Inflammatory macrophage (primary cell): ENCODE results near the gene ENTPD6.
A peak's percentile ranks its signal among the peaks of the same experiment; 100 is the strongest.

Experiments used
- DNase-seq, 2 donors: peaks; one replicate each; pipeline ENCODE4 v3.0.0-alpha.2; 2020 to 2022

The ENTPD6 gene

DNA sequence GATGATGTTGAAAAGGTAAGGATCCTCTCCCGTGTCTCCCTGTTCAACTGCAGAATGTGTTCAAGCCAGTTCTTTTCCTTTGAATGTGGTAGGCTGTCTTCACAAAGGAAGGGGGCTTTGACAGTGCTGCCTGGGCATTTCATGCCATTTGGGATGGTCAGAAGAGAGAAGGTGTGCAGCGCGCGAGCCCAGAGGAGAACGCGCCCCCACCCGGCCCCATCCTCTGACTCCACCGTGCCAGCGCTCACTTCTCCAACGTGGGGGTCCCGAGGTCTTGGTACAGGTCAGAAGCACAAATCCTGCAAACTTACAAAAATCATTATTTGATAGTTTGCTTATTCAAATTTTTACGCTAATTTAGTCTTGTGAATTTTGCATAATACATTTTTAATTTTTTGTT, 14.4 kb downstream of the ENTPD6 start:
- DNase-seq, result no peak

DNA sequence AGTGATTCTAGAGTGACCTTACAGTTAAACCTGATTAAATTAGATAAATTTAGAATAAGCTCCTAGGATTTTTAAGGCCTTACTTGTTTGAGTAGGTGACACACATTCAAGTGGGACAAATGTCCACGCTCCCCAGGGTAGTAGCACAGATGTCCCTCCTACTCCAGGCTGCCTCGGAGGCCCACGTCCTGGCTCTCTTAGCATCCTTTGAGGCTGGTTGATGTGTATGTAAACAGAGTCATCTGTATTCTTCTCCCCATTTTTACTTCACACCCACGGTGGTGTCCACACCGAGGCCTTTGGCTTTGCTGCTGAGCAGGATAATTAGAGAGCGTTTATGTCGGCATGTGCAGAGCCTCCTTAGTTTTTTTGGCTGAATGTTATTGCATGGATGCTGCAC, 15.8 kb downstream of the ENTPD6 start:
- no peak for DNase-seq

DNA sequence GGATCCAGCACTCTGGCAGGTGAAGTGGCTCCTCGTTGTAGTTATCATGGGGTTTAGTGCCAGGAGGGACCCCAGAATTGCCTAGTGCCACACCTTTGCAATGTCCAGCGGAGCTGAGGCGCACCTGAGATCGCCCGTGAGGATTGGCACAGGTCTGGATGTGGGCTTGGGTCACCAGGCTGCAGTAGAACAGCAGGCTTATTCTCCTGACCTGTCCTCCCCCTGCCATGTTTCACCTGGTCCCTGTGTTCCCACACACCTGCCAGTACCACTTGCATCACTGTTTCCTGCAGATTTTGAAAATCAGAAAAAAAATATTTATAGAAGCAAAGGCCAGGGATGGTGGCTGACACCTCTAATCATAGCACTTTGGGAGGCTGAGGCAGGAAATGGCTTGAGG, 16.7 kb downstream of the ENTPD6 start:
- no peak for DNase-seq

DNA sequence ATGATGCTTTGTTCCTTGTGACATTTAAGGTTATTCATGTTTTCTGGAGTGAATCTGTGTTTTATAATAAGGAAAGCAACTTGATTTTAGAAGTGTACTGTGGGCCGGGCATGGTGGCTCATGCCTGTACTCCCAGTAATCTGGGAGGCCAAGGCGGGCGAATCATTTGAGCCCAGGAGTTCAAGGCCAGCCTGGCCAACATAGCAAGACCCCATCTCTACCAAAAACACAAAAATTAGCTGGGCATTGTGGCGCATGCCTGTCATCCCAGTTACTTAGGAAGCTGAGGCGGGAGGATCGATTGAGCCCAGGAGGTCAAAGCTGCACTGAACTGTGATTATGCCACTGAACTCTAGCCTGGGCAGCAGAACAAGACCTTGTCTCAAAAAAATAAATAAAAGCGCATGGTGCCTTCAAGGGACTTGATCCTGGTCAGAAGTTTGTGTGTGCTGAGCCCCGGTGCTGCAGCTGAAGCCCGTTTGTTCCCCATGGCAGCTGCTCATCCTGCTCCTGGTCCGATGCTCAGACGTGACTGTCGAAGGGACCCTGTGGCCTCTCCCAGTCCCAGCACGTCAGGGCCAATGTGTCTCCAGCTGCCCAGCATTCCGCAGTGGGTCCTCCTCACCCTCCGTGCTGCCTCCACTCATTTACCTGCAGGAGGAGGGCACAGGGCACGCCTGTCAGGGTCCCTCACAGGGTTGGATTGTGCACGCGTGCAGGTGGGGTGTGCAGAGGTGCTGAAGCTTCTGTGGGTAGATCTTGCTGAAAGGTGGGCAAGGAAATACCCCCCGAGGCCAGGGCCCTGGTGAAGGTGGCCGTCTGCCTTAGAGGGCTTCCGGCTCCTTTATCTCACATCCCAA, 18.3 kb downstream of the ENTPD6 start:
- no peak for DNase-seq

DNA sequence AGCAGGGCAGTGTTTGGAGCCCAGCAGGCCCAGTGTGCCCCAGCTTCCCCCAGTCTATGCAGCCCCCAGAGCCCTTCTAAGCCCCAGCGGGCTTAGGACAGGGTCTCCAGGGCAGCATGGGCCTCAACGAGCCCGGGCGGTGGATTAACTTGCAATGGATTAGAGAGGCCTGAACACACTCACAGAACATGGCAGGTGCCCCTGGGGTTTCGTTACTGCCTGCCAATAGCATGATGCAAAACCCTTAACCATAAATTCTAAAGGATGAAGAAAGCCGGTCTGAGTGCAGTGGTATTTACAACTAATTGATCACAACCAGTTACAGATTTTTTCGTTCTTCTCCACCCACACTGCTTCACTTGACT, 18.9 kb downstream of the ENTPD6 start:
- no peak for DNase-seq

DNA sequence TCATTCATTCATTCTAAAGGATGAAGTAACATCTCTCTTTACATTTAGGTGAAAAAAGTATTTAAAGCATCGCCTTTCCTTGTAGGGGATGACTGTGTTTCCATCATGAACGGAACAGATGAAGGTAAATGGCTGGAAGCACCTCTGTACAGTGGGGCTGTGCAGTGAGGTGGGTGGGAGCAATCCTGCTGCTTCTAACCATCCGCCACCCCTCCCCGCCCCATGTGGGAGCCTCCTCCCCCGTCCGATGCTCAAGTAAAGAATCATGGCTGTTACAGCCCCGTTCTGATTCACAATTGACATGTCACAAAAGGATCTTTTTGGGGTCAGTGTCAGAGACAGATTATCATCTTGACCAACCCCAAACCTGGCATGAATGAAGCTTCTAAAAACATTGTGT, 19.3 kb downstream of the ENTPD6 start:
- no peak for DNase-seq

DNA sequence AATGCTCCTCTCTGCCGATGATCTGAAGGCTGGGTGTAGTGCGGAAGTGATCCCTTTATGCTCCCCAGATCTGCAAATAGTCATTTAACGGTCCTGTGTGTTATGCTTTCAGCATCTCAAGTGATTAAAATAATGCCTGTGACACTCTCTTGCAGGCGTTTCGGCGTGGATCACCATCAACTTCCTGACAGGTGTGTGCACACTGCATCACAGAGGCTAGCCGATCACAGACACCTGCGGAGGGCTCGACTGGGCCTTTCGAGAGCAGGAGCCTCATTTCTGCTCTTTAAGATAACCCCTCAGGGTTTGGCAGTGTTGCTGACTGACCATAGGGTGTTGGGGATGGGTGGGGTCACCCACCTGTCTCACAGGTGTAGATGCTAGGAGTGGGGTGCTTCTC, 20.0 kb downstream of the ENTPD6 start:
- no peak for DNase-seq

DNA sequence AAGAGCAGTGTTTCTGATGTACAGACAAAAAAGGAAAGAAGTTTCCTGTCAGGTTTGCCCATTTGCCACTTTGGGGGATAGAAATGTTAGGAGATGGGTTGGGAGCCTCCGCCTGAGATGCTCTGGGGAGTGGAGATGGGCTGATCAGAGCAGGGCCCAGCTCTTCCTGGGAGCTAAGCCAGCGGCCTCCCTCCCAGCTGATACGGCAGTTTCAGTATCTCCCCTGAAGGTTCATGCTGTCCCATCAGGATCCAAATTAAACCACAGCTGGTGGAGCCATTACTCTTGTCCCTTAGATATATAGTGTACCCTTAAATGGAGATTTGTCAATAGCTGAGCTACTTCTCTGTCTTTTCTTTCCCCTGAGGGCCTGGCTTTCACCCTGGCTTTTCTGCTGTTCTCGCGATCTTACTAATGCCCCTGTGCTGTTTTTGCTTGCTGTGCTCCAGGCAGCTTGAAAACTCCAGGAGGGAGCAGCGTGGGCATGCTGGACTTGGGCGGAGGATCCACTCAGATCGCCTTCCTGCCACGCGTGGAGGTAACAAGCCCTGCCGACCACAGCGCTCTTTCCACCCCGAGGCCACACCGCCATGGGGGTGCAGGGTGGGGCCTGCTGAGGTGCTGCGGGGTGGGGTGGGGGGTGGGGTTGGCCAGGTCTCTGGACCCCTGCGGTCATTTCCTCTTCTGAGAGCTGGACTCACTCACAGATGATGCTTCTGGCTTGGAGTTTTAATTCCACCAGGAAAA, 20.9 kb downstream of the ENTPD6 start:
- DNase-seq, result no peak

DNA sequence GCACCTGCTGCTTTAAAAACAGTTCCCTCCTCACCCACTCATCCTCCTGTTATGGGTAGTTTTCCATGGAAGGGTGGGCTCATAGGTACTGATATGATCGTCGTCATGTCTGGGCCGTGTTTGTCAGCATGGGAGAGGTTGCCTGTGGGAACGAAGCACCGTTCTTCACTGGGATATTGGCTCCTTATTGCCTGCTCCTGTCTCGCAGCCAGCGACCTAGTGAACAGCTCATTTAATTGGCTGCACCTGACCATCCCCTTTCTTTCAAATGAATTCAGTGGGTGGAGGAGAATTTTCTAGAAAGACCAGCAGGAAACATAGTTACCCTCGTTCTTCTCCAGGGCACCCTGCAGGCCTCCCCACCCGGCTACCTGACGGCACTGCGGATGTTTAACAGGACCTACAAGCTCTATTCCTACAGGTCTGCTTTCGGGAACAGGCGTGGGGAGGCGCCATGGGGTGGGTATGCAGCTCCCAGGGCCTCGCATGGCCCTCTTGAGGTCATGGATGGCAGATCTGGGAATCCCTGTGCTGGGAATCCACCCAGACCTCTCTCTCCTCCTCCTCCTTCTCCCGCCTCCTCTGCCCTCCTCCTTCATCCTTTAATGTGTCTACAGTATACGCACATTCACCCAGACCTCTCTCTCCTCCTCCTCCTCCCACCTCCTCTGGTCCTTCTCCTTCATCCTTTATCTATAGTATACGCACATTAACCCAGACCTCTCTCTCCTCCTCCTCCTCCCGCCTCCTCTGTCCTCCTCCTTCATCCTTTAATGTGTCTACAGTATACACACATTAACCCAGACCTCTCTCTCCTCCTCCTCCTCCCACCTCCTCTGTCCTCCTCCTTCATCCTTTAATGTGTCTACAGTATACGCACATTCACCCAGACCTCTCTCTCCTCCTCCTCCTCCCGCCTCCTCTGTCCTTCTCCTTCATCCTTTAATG, 21.9 kb downstream of the ENTPD6 start:
- DNase-seq, result no peak

DNA sequence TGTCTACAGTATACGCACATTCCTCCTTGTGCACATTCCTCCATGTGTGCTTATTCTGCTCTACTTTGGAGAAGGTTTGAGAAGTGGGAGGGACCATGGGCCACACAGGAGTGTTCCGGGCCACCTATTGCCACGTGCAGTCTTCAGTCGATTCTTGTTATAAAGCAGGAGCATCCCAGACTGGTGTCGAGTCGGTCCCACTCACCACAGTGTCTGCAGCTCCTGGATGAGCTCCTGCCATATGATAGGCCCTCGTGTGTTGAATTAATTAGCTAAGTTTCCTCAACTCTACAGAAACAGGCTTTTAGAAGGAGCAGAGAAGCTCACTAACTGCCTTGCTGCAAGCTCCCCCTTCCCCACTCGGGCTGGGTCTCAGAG, 22.6 kb downstream of the ENTPD6 start:
- DNase-seq, result no peak

DNA sequence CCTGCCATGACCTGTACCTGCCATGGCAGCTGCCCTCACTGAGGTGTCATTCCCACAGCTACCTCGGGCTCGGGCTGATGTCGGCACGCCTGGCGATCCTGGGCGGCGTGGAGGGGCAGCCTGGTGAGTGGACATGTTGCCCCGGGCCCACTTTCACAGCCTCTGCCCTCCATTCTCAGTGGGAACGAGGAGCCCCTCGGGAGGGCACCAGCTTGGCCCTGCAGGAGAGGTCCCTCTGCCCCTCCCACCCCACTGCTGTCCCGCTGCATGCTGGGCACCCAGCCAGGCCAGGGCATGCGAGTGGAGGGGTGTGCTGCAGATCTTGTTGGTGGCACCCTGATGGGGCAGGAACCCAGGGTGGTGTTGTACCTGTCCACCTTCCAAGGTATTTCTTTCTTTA, 23.0 kb downstream of the ENTPD6 start:
- no peak for DNase-seq

DNA sequence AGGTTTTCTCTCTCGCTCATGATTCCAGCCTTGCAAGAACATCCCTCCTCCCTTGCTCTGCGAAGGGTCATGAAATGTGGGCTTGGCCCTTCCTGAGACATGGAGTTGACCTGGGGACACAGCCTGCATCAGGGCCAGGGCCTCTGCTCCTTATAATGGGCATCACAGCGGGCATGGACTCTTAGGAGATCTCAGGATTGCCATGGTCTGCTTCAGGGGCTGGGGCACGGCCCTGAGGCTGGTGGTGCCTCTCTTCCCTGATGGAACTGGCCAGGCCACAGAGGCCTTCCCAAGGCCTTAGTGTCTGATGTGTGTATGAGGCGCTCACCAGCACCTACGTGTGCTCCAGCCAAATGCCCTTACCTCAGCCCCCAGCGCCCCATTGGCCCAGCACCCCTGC, 23.9 kb downstream of the ENTPD6 start:
- DNase-seq, result no peak

DNA sequence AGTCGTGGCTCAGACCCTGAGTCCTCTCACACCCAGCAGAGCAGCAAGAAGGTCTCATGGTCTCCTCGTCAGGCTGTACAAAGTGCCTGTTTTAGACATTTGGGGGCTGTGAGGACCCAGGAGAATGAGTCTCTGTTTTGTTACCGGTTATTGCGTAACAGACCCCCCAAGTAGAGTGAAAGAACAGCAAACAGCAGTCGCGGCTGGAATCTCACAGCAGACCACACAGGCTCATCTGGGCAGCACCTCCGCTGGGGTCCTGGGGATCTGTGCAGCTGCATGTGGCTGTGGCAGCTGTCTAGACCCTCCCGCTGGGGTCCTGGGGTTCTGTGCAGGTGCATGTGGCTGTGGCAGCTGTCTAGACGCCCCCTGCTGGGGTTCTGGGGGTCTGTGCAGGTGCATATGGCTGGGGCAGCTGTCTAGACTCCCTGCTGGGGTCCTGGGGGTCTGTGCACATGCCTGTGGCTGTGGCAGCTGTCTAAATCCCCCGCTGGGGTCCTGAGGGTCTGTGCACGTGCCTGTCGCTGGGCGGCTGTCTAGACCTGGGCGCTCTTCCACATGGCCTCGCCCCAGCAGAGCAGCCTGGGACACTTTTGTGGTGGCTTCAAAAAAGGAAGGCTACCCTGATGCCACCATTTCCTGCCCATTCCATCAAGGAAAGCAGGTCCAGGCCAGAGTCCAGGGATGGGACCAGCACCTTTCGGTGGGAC, 24.7 kb downstream of the ENTPD6 start:
- DNase-seq, result no peak

DNA sequence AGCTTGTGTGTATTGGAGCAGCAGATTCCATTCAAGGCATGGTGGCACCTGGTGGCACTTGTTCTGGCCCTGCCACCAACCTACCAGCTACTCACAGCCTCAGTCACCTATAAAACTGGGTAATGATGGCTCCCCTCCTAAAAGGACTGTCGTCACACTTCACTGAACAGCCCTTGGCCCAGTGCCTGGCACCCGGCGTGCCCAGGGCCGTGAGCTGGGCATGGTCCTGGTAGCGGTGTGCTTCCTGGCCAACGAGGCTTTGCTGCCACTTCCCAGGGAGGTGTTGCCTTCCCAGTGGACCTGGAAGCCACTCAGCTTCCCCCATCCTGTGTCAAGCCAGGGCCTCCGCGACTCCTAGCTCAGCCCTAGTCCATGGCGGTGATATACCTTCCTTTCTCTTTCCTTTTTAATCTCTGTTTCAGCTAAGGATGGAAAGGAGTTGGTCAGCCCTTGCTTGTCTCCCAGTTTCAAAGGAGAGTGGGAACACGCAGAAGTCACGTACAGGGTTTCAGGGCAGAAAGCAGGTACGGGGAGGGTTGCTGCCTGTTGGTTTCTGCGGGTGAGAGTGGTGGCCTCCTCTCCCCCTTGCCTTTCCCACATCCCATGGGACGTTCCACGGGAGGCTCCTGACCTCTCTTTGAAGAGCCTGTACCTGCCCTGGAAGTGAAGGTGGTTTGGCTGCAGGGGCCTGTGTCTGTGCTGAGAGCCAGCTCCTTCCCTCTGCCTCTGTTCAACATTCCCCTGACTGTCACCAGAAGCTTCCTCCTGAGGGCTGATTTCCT, 25.5 kb downstream of the ENTPD6 start:
- peak in 1 of 2 donors; percentile 12 for DNase-seq

DNA sequence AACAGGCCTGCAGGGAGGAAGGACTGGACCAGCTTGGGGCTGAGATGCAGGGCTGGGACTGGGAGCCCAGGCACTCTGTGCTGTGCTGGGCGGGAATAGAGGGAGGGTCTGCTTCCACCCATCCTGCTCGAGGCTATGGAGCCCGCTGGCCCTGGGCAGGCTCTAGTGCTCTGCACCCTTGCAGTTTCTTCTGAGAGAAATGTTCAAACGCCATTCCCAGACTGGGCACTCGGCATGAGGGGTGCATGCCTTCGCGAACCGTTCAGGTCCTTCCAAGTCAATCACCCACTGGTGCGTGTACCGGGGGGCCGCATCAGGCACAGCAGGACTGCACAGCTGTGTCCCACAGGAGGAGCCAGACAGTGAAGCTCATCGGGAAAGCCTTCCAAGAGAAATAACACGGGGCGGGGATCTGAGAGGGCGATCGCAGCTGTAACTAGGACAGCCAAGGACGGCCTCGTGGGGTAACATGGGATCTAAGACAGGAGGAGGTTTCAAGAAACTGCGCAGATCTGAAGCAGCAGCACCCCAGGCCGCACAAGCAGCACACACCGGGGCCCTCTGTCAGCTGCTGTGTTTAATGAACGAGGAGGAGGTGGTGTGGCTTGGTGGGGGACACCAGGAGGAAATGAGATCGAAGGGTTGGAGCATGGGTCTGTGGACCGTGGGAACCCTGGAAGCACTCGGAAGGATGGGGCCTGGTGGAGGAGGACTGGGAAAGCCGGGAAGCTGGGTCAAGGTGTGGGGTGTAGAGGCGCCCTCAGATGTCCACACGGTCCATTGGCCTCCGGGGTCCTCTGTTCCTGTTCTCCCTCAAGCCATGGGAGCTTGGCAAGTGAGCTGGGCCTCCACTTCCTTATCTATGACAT, 26.3 kb downstream of the ENTPD6 start:
- no peak for DNase-seq

DNA sequence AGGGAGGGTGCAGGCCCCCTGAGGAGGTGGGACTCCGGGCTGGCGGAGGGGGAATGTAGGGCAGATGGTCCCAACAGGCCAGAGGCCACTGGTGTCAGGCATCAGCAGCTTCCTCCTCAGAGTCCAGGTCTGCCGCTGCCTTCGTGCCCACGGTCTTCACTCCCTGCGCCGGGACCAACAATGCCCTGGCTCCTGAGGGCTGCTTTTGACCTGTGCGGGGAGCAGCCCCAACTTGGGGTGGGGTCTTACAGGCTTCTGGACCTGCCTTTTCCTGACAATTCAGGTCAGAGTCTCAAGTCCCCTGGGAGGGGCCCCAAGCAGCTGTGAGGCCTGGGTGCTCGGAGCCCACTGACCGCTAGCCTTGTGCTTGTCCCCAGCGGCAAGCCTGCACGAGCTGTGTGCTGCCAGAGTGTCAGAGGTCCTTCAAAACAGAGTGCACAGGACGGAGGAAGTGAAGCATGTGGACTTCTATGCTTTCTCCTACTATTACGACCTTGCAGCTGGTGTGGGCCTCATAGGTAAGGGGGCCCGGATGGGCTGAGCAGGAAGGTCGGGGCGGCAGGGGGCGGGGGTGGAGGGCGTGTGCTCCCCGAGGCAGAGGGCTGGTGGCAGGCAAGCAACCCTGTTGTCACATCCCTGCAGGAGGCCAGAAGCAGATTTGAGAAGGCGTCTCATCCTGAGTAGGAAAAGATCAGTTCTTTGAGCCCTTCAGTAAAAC, 27.1 kb downstream of the ENTPD6 start:
- DNase-seq, result no peak

DNA sequence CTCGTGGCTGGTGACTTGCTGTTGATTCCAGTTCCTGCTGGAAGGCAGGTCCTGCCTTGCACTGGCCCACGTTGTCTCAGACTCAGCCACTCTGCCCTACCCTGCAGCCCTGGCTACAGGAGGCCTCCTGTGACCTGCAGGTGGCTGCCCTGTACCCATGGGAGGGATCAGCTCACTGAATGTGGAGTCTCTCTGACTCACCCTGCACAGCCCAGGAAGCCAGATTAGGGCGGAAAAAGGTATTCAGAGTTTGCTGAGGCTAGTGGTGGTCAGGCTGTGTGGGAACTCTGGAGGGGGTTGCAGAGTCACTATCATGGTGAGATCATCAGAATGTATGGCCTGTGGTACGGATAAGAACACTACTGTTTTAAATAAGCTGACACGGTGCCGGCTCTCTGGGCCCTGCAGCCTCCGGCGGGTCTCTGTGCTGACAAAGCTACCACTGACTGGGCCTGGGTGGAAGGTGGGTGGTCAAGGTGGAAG, 27.7 kb downstream of the ENTPD6 start:
- no peak for DNase-seq

DNA sequence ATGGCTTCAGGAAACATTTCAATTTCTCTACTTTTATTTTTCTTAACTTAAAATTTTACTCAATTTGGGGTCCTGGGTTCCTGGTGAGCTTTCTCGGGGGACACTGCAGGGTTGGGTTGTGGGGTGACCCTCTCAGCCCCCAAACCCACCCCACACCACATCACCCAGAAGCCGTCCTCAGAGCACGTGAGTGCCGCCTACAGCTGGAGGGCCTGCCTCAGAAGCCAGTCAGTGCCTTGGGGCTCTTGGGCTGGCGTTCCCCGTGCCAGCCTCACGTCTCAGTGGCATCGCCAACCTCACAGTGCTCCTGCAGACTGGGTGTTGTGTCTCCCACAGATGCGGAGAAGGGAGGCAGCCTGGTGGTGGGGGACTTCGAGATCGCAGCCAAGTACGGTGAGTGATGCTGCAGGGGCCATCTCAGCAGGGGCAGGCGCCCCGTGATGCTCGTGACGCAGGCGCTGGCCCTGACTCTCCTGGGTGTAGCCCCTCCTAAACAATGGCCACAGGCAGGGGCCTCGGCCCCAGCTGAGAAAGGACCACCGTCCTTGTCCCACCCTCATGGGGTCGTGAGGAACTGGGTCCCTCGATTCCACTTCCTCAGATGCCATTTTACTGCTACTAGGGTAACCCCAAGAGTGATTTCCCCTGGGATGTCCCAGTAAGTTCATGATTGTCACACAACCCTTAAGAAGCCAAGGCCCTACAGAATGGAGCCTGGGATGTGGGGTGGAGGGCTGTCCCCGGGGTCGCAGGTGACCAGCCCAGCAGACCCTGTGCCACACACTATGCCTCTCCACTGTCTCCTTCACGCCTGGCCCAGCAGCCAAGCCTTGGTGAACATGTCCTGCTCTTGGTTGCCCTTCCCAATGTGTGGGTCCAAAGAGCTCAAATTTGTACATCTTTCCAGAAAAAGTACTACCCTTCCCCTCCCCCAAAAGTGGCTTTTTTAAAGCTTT, 28.5 kb downstream of the ENTPD6 start:
- no peak for DNase-seq

DNA sequence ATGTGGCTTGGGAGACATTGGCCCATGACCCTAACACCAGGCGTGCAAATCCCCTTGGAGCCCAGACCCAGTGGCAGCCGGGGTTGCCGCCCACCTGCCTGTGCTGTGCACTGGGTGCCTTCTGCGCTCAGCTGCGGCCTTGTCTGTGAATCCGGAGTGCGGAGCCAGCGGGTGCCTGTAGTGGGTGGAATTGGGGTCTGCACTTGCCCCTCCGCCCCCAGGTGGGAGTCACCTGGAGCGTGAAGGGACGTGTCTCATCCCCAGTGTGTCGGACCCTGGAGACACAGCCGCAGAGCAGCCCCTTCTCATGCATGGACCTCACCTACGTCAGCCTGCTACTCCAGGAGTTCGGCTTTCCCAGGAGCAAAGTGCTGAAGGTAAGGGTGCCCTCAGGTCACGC, 29.4 kb downstream of the ENTPD6 start:
- DNase-seq, result no peak
